Activated naive CD4-positive, alpha-beta T cell treated with anti-CD3 and anti-CD28 coated beads, Interleukin-2, amount 50 U/mL, for 72 hours (primary cell): ENCODE data around the gene EHD2. TPM values are rescaled to one million over a fixed set of nuclear protein-coding genes. Genes with fewer than 3 reads are reported as not detected.

Experiments
- ATAC-seq, 2 donors: fragments of 150-1000 bp; cut with Tn5 transposase; 2 replicates each; pipeline ENCODE4 v1.10.0; 2021; ENCODE audit warnings: mild to moderate bottlenecking in 2 of 2, moderate library complexity in 2 of 2
- DNase-seq, 2 donors: peaks; one replicate each; pipeline ENCODE4 v3.0.0; 2021 to 2022; ENCODE audit warnings: low spot score in 2 of 2
- H3K27ac Mint-ChIP-seq, 2 donors: one replicate each; pipeline ENCODE4 v1.8.0; 2022; ENCODE audit warnings: mild to moderate bottlenecking in 2 of 2, mixed read lengths in 2 of 2
- H3K36me3 Mint-ChIP-seq, 2 donors: one replicate each; pipeline ENCODE4 v1.8.0; 2022; ENCODE audit warnings: mixed read lengths in 2 of 2
- H3K9me3 Mint-ChIP-seq, 2 donors: one replicate each; pipeline ENCODE4 v1.8.0; 2022; ENCODE audit warnings: mixed read lengths in 2 of 2
- total RNA-seq, 2 donors: library from RNA; stranded (reverse); gene quantifications; one replicate each; pipeline ENCODE4 v1.2.3, GENCODE V29; 2022

EHD2 gene
- total RNA-seq, 2 donors from 2014 or later = 1.1 to 2.0 TPM

DNA sequence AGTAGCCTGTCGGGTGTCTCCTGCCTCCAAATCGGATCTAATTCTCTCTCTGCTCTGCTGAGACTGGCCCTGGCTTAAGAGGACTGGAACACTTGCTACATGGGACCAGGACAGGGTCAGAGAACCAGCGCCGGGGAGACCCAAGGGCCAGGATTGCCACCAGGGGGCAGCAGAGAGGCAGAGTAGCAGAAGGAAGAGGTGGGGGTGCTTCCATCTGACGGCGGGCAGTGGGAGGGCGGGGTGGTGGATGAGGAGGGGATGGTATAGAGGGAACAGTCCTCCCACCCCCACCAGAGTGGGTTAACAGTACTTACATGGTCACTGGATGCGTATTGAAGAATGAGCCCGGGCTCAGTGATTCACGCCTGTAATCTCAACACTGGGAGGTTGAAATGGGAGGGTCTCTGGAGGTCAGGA, 77.2 kb downstream of the EHD2 start:
- peak; percentile 73 to 94 for DNase-seq
- H3K27ac Mint-ChIP-seq = no peak overlapping the region

GRCh38 chr19:47792616-47793015, 79.4 kb downstream of the EHD2 start:
- H3K36me3 Mint-ChIP-seq = no peaks in the 10 kb centered on the region
- no peak for ATAC-seq
- no peaks in the 10 kb centered on the region for H3K9me3 Mint-ChIP-seq
- no peak for DNase-seq
- no peak overlapping the region for H3K27ac Mint-ChIP-seq

More for the DNA sequence above, 77.2 kb downstream of the EHD2 start:
- H3K9me3 Mint-ChIP-seq = no peaks in the 10 kb centered on the region
- ATAC-seq = peak; percentile 84 to 85
- no peaks in the 10 kb centered on the region for H3K36me3 Mint-ChIP-seq

Other genes starting within 250 kb of the EHD2 start
- under 1 TPM; 0.11 to 0.41 TPM for gene SLC8A2, start 241.5 kb upstream of the EHD2 start, total RNA-seq
- 10 to 100 TPM; 15.3 to 24.8 TPM for gene KPTN, start 229.2 kb upstream of the EHD2 start, total RNA-seq
- gene NAPA, start 198.4 kb upstream of the EHD2 start, total RNA-seq = 10 to 100 TPM; 69.7 to 78.5 TPM
- gene ZNF541, start 140.3 kb upstream of the EHD2 start, total RNA-seq = under 1 TPM; 0.31 to 0.57 TPM
- gene BICRA, start 104.3 kb upstream of the EHD2 start, total RNA-seq = 10 to 100 TPM; 13.3 to 26.3 TPM
- 100 to 1,000 TPM; 324 to 421 TPM for gene NOP53, start 32.1 kb downstream of the EHD2 start, total RNA-seq
- gene SELENOW, start 65.3 kb downstream of the EHD2 start, total RNA-seq = 100 to 1,000 TPM; 120 TPM
- gene TPRX1, start 91.1 kb downstream of the EHD2 start, total RNA-seq = not detected
- not detected for gene CRX, start 108.5 kb downstream of the EHD2 start, total RNA-seq
- gene TPRX2, start 145.8 kb downstream of the EHD2 start, total RNA-seq = not detected
- not detected for gene SULT2A1, start 172.9 kb downstream of the EHD2 start, total RNA-seq